Daoy (cell line): ENCODE results near the gene MBOAT2. TPM values are rescaled to one million over a fixed set of nuclear protein-coding genes. Genes with fewer than 3 reads are reported as not detected.

ENCODE experiments used
- DNase-seq: peaks from one replicate; pipeline ENCODE4 v3.0.0-alpha.2; 2015; ENCODE audit warnings: low read depth
- total RNA-seq: library from RNA; depleted of rRNA; stranded (reverse); fragments of >200 nt; shearing (Covaris generic); gene quantifications from 2 replicates; pipeline ENCODE4 v1.2.3, GENCODE V29; 2014

MBOAT2 gene
- total RNA-seq, 1 experiment from 2014 or later = 21.0 TPM

DNA sequence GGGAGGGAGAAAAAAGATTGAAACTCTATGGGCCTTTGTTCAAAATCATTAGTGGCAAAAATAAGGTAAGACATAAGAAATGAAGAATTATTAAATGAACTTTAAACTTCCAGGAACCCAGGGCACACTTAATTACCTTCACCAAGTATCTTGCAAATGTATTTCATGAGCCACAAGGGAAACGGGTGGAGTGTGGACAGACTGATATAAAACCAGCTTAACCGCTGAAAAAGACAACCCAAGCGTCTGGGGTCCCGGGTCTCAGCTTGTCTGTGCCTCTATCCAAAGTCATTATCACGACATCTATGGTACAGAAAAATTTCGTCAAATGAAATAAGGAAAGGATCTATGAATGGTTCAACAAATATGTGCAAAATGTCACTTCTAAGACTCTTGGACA is 13.9 kb upstream of the MBOAT2 start:
- no peak for DNase-seq

DNA sequence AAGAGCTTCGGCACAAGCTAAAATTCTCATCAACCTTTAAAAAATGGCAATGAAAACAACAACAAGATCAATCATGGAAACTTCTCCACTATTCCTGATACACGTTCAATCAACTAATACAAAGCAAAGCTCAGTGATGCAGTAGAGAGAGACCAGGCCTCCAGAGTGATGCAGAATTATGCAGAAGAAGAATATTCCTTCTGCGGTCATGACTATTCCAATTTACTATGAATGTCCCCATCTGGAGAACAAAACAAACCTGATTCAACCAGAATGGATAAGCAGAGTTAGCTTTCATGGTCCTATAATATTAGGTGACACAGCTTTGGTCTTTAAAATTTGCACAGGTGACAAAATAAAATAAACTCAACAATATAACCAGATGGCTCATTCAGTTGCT is 12.5 kb upstream of the MBOAT2 start:
- DNase-seq = no peak

DNA sequence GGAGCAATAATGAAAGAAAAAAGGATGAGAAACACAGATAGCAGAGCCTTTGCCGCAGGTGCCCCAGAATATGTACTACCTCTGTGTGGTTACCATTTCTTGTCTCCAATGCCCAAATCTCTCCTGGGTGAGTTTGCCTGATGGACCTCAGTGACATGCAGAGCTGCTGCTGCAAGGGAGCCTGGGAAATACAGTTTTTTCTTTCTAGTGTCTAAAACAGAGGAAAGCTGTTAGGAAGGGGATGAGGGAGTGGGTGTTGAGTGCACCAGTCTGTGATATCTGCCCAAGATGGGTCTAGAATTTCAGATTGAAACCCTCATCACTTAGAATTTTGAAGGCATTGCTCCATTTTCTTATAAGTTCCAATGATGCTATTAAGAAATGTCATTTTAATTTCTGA is 9.9 kb upstream of the MBOAT2 start:
- no peak for DNase-seq

- DNase-seq = no peak
Observed at GRCh38 chr2:9010866-9011265, 7.4 kb upstream of the MBOAT2 start.

GRCh38 chr2:9008951-9009664 is 5.6 kb upstream of the MBOAT2 start:
- DNase-seq = no peak

GRCh38 chr2:9006368-9006767 is 2.9 kb upstream of the MBOAT2 start:
- DNase-seq = no peak

DNA sequence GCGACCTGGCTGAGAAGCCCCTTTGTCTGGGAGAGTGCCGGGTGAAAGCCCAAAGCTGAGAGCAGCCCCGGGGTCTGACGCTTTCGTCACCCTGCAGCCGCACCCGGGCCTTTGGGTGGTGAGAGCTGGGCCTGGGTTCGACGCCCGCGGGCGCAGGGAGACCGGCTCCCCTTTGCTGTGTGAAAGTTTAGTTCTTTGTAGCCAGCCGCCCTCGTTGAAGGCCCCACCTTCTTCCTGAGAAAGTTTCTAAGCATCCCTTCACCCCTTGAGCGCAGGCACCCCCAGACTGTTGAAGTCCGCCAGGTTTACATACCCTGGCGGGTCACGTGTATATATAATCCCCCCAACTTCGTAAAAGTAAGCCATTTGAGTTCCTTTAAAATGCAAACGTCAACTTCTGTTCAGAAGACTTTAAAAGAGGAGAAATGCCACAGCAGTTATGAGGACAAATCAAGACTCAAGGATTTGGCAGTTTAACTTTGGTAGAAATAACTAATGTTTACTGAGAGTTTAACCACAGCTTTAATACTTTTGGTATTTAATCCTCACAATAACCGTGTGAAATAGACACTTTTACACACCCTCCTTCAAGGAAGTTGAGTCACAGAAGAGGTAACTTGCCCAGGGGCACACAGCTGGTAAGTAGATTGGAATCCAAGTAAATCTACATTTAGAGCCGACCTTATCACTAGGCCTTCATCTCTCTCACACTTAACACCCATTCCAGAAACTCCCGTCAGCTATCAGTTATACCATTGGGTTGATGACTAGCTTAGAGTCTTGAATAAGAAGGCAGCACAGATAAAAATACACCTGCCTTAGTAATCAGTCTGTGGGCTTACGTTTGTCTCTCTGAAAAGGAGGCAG is 1.1 kb upstream of the MBOAT2 start:
- DNase-seq = peak; percentile 80

DNA sequence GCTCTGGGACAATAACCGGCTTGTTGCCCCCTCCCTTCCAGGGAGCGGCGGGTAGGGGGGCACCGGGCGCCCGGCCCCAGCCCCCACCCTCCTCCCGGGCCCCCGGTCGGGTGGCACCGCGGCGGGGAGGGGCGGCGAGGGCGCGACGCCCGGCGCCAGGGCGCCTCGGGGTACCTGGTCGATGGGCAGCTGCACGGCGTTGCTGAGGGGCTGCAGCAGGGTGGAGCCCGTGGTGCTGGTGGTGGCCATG is 193 bp downstream of the MBOAT2 start:
- no peak for DNase-seq

GRCh38 chr2:9002637-9003365 is 683 bp downstream of the MBOAT2 start:
- peak; percentile 38 for DNase-seq

- DNase-seq = no peak
Observed at GRCh38 chr2:9002313-9002636, 1.2 kb downstream of the MBOAT2 start.

- DNase-seq = no peak
Observed at GRCh38 chr2:9001778-9002177, 1.7 kb downstream of the MBOAT2 start.

DNA sequence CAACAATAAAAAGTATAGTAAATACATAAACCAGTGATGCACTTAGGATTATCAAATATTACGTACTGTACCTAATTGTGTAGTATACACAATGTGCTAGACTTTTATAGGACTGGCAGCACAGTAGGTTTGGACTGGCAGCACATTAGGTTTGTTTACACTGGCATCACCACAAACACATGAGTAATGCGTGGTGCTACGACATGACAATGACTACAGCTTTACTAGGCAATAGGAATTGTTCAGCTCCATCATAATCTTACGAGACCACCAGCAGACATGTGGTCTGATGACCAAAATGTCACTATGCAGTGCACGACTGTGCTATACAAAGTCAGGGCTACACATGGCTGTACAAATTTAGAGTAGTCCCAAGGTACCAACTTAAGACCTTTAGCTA is 2.3 kb downstream of the MBOAT2 start:
- DNase-seq = peak; percentile 66

DNA sequence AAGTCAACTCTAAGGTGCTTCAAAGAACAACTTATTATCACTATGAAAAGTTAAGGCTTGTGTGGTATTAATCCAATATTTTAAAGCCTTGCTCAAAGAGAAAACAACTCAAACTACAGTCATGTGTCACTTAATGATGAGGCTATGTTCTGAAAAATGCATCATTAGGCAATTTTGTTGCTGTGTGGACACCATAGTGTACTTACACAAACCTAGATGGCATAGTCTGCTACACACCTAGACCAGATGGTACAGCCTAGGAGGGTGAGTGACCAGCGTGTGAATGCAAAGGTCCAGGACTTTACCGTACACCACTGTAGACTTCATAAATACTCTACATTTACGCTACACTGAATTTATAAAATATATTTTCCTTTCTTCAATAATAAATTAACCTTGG is 3.0 kb downstream of the MBOAT2 start:
- DNase-seq = no peak

- no peak for DNase-seq
Observed at GRCh38 chr2:8999797-9000196, 3.7 kb downstream of the MBOAT2 start.

DNA sequence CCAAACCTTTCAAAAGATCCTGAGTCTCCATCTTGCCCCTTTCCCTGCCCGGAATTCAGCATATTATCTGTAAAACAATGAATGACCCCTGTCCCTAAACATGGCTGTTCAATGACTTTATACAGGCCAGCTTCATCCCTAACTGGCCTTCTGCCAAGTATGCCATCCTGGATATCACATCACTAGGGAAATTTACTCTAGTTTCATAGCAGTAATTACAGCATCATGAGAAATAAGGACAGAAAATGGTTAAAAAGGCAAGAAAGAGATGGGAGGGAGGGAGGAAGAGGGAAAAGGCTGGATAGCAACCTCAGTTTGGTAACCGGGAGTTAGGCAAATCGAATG is 4.4 kb downstream of the MBOAT2 start:
- no peak for DNase-seq

- no peak for DNase-seq
Observed at GRCh38 chr2:8998418-8999101, 4.9 kb downstream of the MBOAT2 start.

DNA sequence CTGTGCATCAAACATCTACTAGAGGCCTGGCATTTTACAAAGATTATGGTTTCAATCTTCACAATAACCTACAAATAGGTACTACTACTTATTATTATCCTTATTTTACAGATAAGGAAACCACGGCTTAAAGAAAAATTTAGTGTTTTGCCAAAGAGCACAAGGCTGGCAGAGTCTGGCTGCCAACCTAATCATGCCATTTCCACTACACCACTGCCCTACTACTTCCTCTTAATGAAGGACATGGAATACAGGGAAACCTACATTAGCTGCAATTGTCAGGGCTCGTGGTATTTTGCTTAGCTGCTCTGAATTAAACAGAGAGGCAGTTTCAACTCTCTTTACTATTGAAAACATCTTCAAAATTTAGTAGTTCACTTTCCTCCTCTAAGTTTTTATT is 5.9 kb downstream of the MBOAT2 start:
- no peak for DNase-seq

DNA sequence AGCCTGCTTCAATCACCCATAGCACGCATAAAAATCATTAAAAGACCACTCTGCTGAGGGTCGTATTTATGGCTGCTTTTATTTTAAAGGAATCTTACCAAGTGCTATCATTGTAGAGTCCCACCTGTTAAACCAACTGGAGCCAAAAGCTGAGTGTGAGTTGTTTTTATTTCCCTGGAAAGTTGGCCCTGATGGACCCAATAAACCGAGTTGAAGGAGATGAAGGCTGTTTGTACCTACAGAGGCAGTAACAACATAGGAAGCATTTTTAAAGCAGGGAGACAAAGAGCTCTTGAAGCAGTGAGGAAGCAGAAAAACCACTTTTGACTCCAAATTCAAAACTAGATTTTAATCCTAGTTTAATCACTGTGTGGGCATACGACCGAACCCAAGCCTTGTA is 6.4 kb downstream of the MBOAT2 start:
- no peak for DNase-seq

GRCh38 chr2:8996006-8996405 is 7.5 kb downstream of the MBOAT2 start:
- no peak for DNase-seq

DNA sequence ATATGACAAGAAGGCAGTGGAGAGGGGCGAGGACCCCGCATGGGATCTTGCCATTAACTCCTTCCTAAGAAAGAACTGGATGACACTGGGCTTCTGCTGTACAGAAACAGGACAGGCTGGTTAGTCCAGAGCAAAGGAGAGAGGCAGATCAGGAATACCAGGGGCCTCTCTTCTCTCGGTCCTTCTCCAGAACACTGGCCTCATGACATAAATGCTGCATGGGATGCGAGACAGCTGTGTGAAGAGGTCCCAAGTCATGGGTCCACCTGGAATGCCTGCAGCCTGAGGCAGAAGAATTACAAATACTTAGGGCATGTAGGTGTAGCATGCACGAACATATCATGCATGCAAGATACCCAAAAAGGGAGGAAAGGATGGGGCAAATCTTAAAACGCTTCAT is 9.1 kb downstream of the MBOAT2 start:
- DNase-seq = no peak

DNA sequence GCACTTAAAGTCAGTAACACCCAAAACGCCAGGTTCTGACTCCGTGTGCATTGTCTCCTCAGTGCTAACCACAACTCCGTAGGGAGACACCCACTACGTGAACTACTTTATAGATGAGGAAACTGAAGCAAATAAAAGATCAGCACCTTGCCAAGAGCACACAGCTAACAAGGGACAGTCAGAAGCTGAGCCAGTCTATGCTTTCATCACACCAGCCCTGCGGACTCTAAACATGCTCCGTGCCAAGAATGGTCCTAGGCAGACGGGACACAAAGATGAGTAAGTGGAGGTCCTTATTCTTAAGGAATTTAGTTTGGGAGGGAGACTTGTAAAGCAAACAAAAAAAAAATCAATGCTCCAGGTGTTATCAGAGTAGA is 9.6 kb downstream of the MBOAT2 start:
- no peak for DNase-seq

DNA sequence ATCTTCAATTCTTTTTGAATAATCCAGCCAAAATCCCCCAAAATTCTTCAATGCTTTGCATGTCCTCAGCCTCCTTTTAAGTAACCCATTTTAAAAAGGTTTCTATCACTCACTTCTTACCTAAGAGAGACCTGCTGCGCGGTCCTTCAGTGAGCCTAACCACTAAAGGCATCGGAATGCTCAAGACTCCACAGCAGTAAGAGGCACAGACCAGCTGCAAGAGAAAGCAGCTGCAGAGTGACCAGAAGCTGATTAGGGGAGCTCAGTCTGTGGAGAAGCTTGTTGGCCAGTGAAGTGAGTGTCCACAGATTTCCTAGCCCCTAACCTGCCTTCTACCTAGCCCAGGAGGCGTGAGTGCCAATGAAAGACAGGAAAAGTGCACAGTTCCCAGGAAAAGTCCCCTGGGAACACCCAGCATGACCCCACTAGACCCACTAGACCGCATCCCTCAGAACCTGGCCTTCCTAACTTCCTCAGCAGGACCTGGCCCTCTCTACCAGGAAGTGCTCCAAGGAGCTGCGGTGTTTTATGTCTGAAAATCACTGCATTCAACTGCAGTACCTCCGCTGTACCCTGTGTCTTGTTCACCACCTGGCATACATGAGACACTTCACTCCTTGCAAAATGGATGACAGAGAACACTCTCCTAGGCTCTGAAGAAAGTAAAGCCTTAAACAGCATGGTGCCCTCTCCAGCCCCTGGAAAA is 10.1 kb downstream of the MBOAT2 start:
- DNase-seq = no peak
